Glomerular visceral epithelial cell (primary cell): ENCODE data around the gene CENPX.

Experiments used
- DNase-seq: peaks from one replicate; pipeline ENCODE4 v3.0.0-alpha.2; 2016; ENCODE audit errors: extremely low spot score

CENPX gene

GRCh38 chr17:82023447-82024241 is 966 bp upstream of the CENPX start:
- peak; percentile 46 for DNase-seq

- DNase-seq: peak; percentile 100
Measured at GRCh38 chr17:82022981-82023446, 336 bp upstream of the CENPX start, which contains the start of gene LRRC45. Gene LRRC45, plus strand, starts transcription at chr17:82023305. Its CDS starts 339 bp downstream, at chr17:82023644.

- no peak for DNase-seq
Measured at GRCh38 chr17:82021900-82022309, 773 bp downstream of the CENPX start.

- DNase-seq: peak; percentile 84
Measured at GRCh38 chr17:82021107-82021899, 1.4 kb downstream of the CENPX start.

GRCh38 chr17:82020572-82021106 is 2.0 kb downstream of the CENPX start:
- DNase-seq: no peak

GRCh38 chr17:82019690-82020571 is 2.7 kb downstream of the CENPX start:
- peak; percentile 32 for DNase-seq

- DNase-seq: no peak
Measured at GRCh38 chr17:82018989-82019689, 3.5 kb downstream of the CENPX start.

GRCh38 chr17:82018152-82018988 is 4.3 kb downstream of the CENPX start:
- no peak for DNase-seq

- DNase-seq: no peak
Measured at GRCh38 chr17:82017612-82018151, 5.0 kb downstream of the CENPX start.

GRCh38 chr17:82016875-82017459 is 5.7 kb downstream of the CENPX start:
- no peak for DNase-seq

- DNase-seq: no peak
Measured at GRCh38 chr17:82016061-82016874, 6.4 kb downstream of the CENPX start.

- DNase-seq: no peak
Measured at GRCh38 chr17:82015311-82015971, 7.2 kb downstream of the CENPX start.

GRCh38 chr17:82014971-82015310 is 7.7 kb downstream of the CENPX start:
- DNase-seq: no peak

- no peak for DNase-seq
Measured at GRCh38 chr17:82014432-82014831, 8.2 kb downstream of the CENPX start.

GRCh38 chr17:82013772-82014321 is 8.8 kb downstream of the CENPX start:
- no peak for DNase-seq

GRCh38 chr17:82013341-82013740 is 9.3 kb downstream of the CENPX start:
- no peak for DNase-seq

- no peak for DNase-seq
Measured at GRCh38 chr17:82012640-82013295, 9.9 kb downstream of the CENPX start.
